Measurements from ENCODE around the gene IGF2BP2. TPM values are rescaled to one million over a fixed set of nuclear protein-coding genes. Genes with fewer than 3 reads are reported as not detected.
A peak's percentile ranks its signal among the peaks of the same experiment; 100 is the strongest.
"Not testable (repeated sequence)": the region's sequence is repeated elsewhere in the genome, so short reads cannot be mapped to it uniquely, and the experiment has no call there.

IGF2BP2 gene
- total RNA-seq, 1 experiment from 2014 or later = 133 TPM

- TF ChIP-seq PREB (CRISPR knock-in tag; IDR thresholded peaks at IDR 0.05; ENCODE audit: borderline replicate concordance) (no peak), GRHL2 (CRISPR knock-in tag; IDR thresholded peaks at IDR 0.05; ENCODE audit: insufficient replicate concordance, severe bottlenecking) (no peak), IRF1 (CRISPR knock-in tag; IDR thresholded peaks at IDR 0.05) (no peak), NFYB (CRISPR knock-in tag; conservative IDR thresholded peaks at IDR 0.05; ENCODE audit: low read depth) (no peak)
Observed at GRCh38 chr3:185857208-185857607, 32.4 kb upstream of the IGF2BP2 start (continued).

GRCh38 chr3:185856652-185857051, 31.8 kb upstream of the IGF2BP2 start:
- H3K4me3 Mint-ChIP-seq = no peak overlapping the region
- TF ChIP-seq E2F4 (CRISPR knock-in tag; IDR thresholded peaks at IDR 0.05; ENCODE audit: borderline replicate concordance, low read depth) = no peak
- TF ChIP-seq GTF2I (CRISPR knock-in tag; conservative IDR thresholded peaks at IDR 0.05) = 0 out of 2 replicates have a peak, but pooled peaks have one; percentile 49
- no peak overlapping the region for H3K27ac Mint-ChIP-seq
- ChIA-PET CTCF (interaction anchor here (0.7 kb wide), 1 partner anchor 11 kb away, joined by 4 read pairs; no protein-coding TSS in a partner anchor), POLR2A (no interaction called here)
- H3K9me3 Mint-ChIP-seq = peaks cover 17% of the 10 kb centered on the region
- DNase-seq (ENCODE audit: low spot score) (no peak), ATAC-seq (no peak)
- no peaks in the 10 kb centered on the region for H3K27me3 Mint-ChIP-seq (ENCODE audit: low read depth)
- H3K36me3 Mint-ChIP-seq = peaks cover 13% of the 10 kb centered on the region
- no peaks in the 10 kb centered on the region for H3K4me1 Mint-ChIP-seq

- peaks cover 17% of the 10 kb centered on the region for H3K9me3 Mint-ChIP-seq
- H3K4me3 Mint-ChIP-seq; ATAC-seq; H3K27ac Mint-ChIP-seq; POLR2A ChIA-PET; H3K27me3 Mint-ChIP-seq (ENCODE audit: low read depth); DNase-seq (ENCODE audit: low spot score); H3K4me1 Mint-ChIP-seq: not testable (repeated sequence)
- CTCF ChIA-PET = interaction anchor here (1.0 to 1.1 kb wide), 2 partner anchors 47 to 193 kb away, joined by 3 read pairs; no protein-coding TSS in a partner anchor
- peaks cover 13% of the 10 kb centered on the region for H3K36me3 Mint-ChIP-seq
Observed at GRCh38 chr3:185853771-185854170, 28.9 kb upstream of the IGF2BP2 start.

GRCh38 chr3:185852635-185853034, 27.8 kb upstream of the IGF2BP2 start:
- H3K9me3 Mint-ChIP-seq = peaks cover 17% of the 10 kb centered on the region
- H3K27me3 Mint-ChIP-seq (ENCODE audit: low read depth) = no peaks in the 10 kb centered on the region; the same call in 1 of the 2 replicates
- peaks cover 13% of the 10 kb centered on the region for H3K36me3 Mint-ChIP-seq
- ChIA-PET CTCF (interaction anchor here (0.6 kb wide), 1 partner anchor 55 kb away, joined by 3 read pairs; no protein-coding TSS in a partner anchor), POLR2A (no interaction called here)
- no peak overlapping the region for H3K27ac Mint-ChIP-seq
- no peak overlapping the region for H3K4me3 Mint-ChIP-seq
- DNase-seq (ENCODE audit: low spot score) (no peak), ATAC-seq (no peak)
- peaks cover 1% of the 10 kb centered on the region; the same call in 1 of the 2 replicates for H3K4me1 Mint-ChIP-seq
- TF ChIP-seq ZNF263 (CRISPR knock-in tag; IDR thresholded peaks at IDR 0.05; ENCODE audit: low read depth) (no peak), ZNF425 (CRISPR knock-in tag; conservative IDR thresholded peaks at IDR 0.05) (no peak), USF1 (CRISPR knock-in tag; IDR thresholded peaks at IDR 0.05) (no peak), KAT7 (CRISPR knock-in tag; IDR thresholded peaks at IDR 0.05; ENCODE audit: borderline replicate concordance) (no peak), GABPB1 (CRISPR knock-in tag; IDR thresholded peaks at IDR 0.05) (no peak), AFF4 (CRISPR knock-in tag; IDR thresholded peaks at IDR 0.05; ENCODE audit: borderline replicate concordance) (no peak), ZNF671 (CRISPR knock-in tag; IDR thresholded peaks at IDR 0.05) (no peak), AR (CRISPR knock-in tag; IDR thresholded peaks at IDR 0.05) (no peak), MXD4 (CRISPR knock-in tag; IDR thresholded peaks at IDR 0.05; ENCODE audit: borderline replicate concordance) (no peak)

Data from WTC11 (cell line).